Activated CD8-positive, alpha-beta memory T cell treated with anti-CD3 and anti-CD28 coated beads for 48 hours (primary cell): Measurements from ENCODE around the gene MYBPH.

Experiments used
- DNase-seq, 3 experiments: peaks; one replicate each; pipeline ENCODE4 v3.0.0-alpha.2; 2020; ENCODE audit warnings: low read depth in 2 of 3, low spot score in 2 of 3

The MYBPH gene

GRCh38 chr1:203200916-203201315 lies 25.3 kb upstream of the MYBPH start:
- no peak for DNase-seq

GRCh38 chr1:203199816-203200571 lies 24.4 kb upstream of the MYBPH start:
- no peak for DNase-seq

- no peak for DNase-seq
Observed at GRCh38 chr1:203199481-203199815, 23.8 kb upstream of the MYBPH start.

- no peak for DNase-seq
Observed at GRCh38 chr1:203199002-203199401, 23.4 kb upstream of the MYBPH start.

GRCh38 chr1:203197625-203198024 lies 22.0 kb upstream of the MYBPH start:
- no peak for DNase-seq

GRCh38 chr1:203196371-203196770 lies 20.7 kb upstream of the MYBPH start:
- DNase-seq, result no peak

- DNase-seq, result no peak
Observed at GRCh38 chr1:203190949-203191348, 15.3 kb upstream of the MYBPH start.

GRCh38 chr1:203189951-203190352 lies 14.3 kb upstream of the MYBPH start:
- no peak for DNase-seq

- no peak for DNase-seq
Observed at GRCh38 chr1:203188686-203189232, 13.1 kb upstream of the MYBPH start.

GRCh38 chr1:203187689-203188264 lies 12.2 kb upstream of the MYBPH start:
- DNase-seq, result no peak

- no peak for DNase-seq
Observed at GRCh38 chr1:203187304-203187685, 11.7 kb upstream of the MYBPH start.

- no peak for DNase-seq
Observed at GRCh38 chr1:203186446-203187303, 11.0 kb upstream of the MYBPH start, which contains the start of gene CHI3L1. CHI3L1 (minus strand) TSS chr1:203186704; CDS start chr1:203186623, 81 bp downstream.

GRCh38 chr1:203186091-203186445 lies 10.4 kb upstream of the MYBPH start:
- DNase-seq, result no peak

GRCh38 chr1:203185585-203185984 lies 10.0 kb upstream of the MYBPH start:
- DNase-seq, result no peak

GRCh38 chr1:203185061-203185461 lies 9.4 kb upstream of the MYBPH start:
- DNase-seq, result no peak

GRCh38 chr1:203184467-203184866 lies 8.8 kb upstream of the MYBPH start:
- no peak for DNase-seq

- DNase-seq, result no peak
Observed at GRCh38 chr1:203183828-203184227, 8.2 kb upstream of the MYBPH start.

GRCh38 chr1:203182387-203182953 lies 6.8 kb upstream of the MYBPH start:
- DNase-seq, result no peak

GRCh38 chr1:203181586-203182386 lies 6.2 kb upstream of the MYBPH start:
- DNase-seq, result no peak

GRCh38 chr1:203180611-203181330 lies 5.1 kb upstream of the MYBPH start:
- DNase-seq, result no peak
